Uterus (tissue), 4 donors: ENCODE data around the gene COL26A1. TPM values are rescaled to one million over a fixed set of nuclear protein-coding genes. Genes with fewer than 3 reads are reported as not detected.

Experiments used
- DNase-seq, 2 donors: peaks; one replicate each; pipeline ENCODE4 v3.0.0-alpha.2; 2019 to 2020
- H3K27ac ChIP-seq, 2 donors: fragments of 200-600 bp; sonication (generic); 1 replicate in 1 of 2; 2 replicates in 1 of 2; pipeline ENCODE4 v1.5.1; 2016 to 2018
- H3K27me3 ChIP-seq, 2 donors: fragments of 200-600 bp; sonication (generic); one replicate each; pipeline ENCODE4 v1.5.1; 2018 to 2019; ENCODE audit warnings: control low read depth in 1 of 2
- H3K36me3 ChIP-seq, 2 donors: fragments of 200-600 bp; sonication (generic); one replicate each; pipeline ENCODE4 v1.5.1; 2019; ENCODE audit warnings: control low read depth in 1 of 2
- H3K4me1 ChIP-seq, 2 donors: fragments of 200-600 bp; sonication (generic); one replicate each; pipeline ENCODE4 v1.5.1; 2018 to 2019; ENCODE audit warnings: control low read depth in 1 of 2
- H3K4me3 ChIP-seq, 2 donors: fragments of 200-600 bp; sonication (generic); 1 replicate in 1 of 2; 2 replicates in 1 of 2; pipeline ENCODE4 v1.5.1; 2018 to 2019; ENCODE audit warnings: mild to moderate bottlenecking in 1 of 2
- H3K9me3 ChIP-seq, 2 donors: fragments of 200-600 bp; sonication (generic); one replicate each; pipeline ENCODE4 v1.5.1; 2019; ENCODE audit warnings: control low read depth in 1 of 2
- POLR2A ChIP-seq, 2 donors: fragments of 450-650 bp; IDR thresholded peaks; one replicate each; pipeline ENCODE4 v1.6.1; 2016; ENCODE audit warnings: antibody characterized with exemption in 2 of 2, mild to moderate bottlenecking in 1 of 2, moderate library complexity in 1 of 2
- intact Hi-C: fragments of 100-400 bp; cut with DNase I; formaldehyde crosslinking; loops from one replicate; pipeline ENCODE4 v1.15.1; 2023; ENCODE audit warnings: low total_unique reads
- total RNA-seq, 4 donors: library from RNA; depleted of rRNA in 3 of 4; stranded (reverse); fragments of >200 nt in 3 of 4; gene quantifications; one replicate each; pipeline versions ENCODE4 v1.1.0 to v1.2.4, GENCODE V29; 2014 to 2023
- TF ChIP-seq, protein P1 (sequence below), 4 experiments: fragments of 200-600 bp in 2 of 4; fragments of 450-650 bp in 2 of 4; sonication (generic) in 2 of 4; IDR thresholded peaks; one replicate each; pipeline ENCODE4 v1.5.1; 2016 to 2019; ENCODE audit warnings: antibody characterized with exemption in 4 of 4, mild to moderate bottlenecking in 2 of 4, moderate library complexity in 1 of 4
- donor health status: DM: yes; HTN: yes; CAD: no.

The COL26A1 gene
- total RNA-seq, 4 donors from 2014 or later, result 0.30 to 11.8 TPM; not detected in 2

GRCh38 chr7:101545441-101546190 is 182.9 kb downstream of the COL26A1 start:
- Histone ChIP-seq H3K4me3 (no peak overlapping the region), H3K4me1 (no peaks in the 10 kb centered on the region), H3K36me3 (no peaks in the 10 kb centered on the region), H3K27me3 (no peaks in the 10 kb centered on the region), H3K27ac (no peak overlapping the region), H3K9me3 (no peaks in the 10 kb centered on the region)
- no peak for TF ChIP-seq POLR2A (IDR thresholded peaks at IDR 0.05)
- TF ChIP-seq, protein P1, sequence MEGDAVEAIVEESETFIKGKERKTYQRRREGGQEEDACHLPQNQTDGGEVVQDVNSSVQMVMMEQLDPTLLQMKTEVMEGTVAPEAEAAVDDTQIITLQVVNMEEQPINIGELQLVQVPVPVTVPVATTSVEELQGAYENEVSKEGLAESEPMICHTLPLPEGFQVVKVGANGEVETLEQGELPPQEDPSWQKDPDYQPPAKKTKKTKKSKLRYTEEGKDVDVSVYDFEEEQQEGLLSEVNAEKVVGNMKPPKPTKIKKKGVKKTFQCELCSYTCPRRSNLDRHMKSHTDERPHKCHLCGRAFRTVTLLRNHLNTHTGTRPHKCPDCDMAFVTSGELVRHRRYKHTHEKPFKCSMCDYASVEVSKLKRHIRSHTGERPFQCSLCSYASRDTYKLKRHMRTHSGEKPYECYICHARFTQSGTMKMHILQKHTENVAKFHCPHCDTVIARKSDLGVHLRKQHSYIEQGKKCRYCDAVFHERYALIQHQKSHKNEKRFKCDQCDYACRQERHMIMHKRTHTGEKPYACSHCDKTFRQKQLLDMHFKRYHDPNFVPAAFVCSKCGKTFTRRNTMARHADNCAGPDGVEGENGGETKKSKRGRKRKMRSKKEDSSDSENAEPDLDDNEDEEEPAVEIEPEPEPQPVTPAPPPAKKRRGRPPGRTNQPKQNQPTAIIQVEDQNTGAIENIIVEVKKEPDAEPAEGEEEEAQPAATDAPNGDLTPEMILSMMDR (IDR thresholded peaks at IDR 0.05), result no peak
- DNase-seq, result no peak
- intact Hi-C loops, result loop anchor here (5.0 kb wide), 1 partner anchor 727 kb away; no protein-coding TSS in a partner anchor

DNA sequence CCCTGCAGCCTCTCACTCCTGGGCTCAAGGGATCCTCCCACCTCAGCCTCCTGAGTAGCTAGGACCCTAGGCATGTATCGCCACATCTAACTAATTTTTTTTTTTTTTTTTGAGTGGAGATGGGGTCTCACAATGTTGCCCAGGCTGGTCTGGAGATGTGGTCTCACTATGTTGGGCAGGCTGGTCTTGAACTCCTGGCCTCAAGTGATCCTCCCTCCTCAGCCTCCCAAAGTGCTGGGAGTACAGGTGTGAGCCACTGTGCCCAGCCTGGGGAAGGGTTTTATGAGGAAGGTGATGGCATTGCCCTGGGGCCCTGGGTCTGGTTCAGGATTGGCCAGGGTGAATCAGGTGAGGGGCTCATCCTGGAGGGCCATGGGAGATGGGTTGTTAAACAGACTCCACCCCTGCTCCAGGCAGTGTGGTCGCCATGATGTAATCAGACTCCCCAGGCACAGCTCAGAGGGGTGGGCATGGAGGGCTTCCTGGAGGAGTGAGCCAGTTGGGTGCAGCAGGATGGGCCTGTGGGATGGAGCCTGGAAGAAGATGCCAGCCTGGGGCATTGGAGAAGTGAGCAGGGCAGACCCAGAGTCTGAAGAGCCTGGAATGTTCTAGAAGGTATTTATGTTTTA is 183.7 kb downstream of the COL26A1 start:
- H3K4me3 ChIP-seq, result no peak overlapping the region
- intact Hi-C loops, result loop anchor here (5.0 kb wide), 1 partner anchor 726 kb away; no protein-coding TSS in a partner anchor

DNA sequence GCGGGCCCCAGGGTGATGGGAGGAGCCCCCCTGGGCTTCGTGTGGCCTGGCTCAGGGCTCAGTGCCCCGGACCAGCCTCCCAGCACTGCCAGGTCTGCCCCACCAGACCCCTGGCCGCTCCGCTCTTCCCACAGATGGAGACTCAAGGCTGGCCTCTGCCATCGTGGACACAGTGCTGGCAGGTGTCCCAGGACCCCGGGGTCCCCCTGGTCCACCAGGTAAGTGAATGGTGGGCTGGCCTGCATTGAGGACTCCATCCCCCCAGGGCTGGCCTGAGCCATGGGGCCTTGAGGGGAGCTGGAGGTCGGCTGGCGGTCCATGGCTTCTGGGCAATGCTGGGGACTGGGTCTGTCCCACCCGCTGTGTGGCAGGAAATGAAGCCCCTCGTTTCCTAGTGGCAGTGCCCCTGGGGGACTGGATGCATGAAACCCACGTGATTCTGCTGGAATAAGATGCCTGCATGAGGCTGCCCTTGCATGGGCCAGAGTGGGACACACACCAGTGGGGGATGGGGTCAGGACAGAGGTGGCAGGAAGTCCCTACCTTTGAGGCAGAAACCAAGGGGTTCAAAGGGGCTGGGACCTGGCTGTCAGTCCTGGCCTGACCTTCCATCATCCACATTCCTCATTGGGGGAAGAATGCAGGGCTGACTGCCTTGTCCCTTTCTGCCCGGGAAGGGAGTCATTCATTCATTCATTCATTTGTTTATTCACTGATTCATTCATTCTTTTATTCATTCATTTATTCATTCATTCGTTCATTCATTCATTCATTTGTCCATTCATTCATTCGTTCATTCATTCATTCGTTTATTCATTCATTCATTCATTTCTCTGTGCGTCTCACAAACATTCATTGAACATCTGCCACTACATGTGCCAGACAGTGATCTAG is 184.6 kb downstream of the COL26A1 start:
- TF ChIP-seq POLR2A (IDR thresholded peaks at IDR 0.05), result no peak
- TF ChIP-seq, protein P1 (IDR thresholded peaks at IDR 0.05), result no peak
- H3K36me3 ChIP-seq, result no peaks in the 10 kb centered on the region
- H3K27me3 ChIP-seq, result no peaks in the 10 kb centered on the region
- no peak for DNase-seq
- intact Hi-C loops, result loop anchor here (5.0 kb wide), 1 partner anchor 725 kb away; no protein-coding TSS in a partner anchor
- H3K4me1 ChIP-seq, result no peaks in the 10 kb centered on the region
- H3K4me3 ChIP-seq, result no peak overlapping the region
- no peak overlapping the region for H3K27ac ChIP-seq
- no peaks in the 10 kb centered on the region for H3K9me3 ChIP-seq

More for the DNA sequence above, 183.7 kb downstream of the COL26A1 start:
- H3K4me1 ChIP-seq, result no peaks in the 10 kb centered on the region
- no peak for TF ChIP-seq POLR2A (IDR thresholded peaks at IDR 0.05)
- TF ChIP-seq, protein P1 (IDR thresholded peaks at IDR 0.05), result no peak
- no peaks in the 10 kb centered on the region for H3K36me3 ChIP-seq
- H3K9me3 ChIP-seq, result no peaks in the 10 kb centered on the region
- no peak overlapping the region for H3K27ac ChIP-seq
- DNase-seq, result no peak
- H3K27me3 ChIP-seq, result no peaks in the 10 kb centered on the region

DNA sequence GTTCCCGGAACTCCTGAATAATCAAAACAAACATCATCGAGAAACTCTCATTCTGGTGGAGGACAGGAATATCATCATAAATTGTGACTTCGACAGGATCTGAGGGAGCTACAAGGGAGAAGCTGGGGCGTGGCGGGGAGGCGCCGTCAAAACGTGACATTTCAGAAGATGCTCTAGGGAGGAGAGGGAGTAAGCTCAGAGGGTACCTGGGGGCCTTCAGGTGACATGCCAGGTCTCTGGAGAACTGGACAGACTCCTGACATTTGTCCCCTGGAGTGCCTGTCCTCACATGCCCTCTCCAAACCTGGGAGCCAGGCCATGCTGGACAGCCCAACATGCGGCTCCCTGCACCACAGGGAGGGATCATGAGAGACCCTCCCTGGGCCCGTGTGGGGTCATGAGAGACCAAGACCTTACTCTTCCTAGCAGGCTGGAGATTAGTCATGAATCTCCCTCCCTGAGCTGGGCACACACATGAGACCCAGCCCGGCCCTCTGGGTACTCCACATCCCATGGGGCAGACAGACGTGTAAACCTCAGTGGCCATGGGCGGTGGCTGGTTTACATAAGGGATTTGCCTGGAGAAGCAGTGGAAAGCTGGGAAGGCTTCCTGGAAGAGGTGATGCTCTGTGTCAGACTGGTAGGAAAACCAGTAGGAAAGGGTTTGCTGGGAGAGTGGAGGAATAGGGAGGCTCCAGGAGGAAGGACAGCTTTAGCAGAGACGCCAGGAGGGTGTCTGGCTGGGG is 185.4 kb downstream of the COL26A1 start:
- intact Hi-C loops, result loop anchor here (5.0 kb wide), 1 partner anchor 724 kb away; no protein-coding TSS in a partner anchor

More for the DNA sequence above, 185.4 kb downstream of the COL26A1 start:
- H3K27me3 ChIP-seq, result no peaks in the 10 kb centered on the region
- H3K4me1 ChIP-seq, result no peaks in the 10 kb centered on the region
- no peak for TF ChIP-seq POLR2A (IDR thresholded peaks at IDR 0.05)
- TF ChIP-seq, protein P1 (IDR thresholded peaks at IDR 0.05), result no peak
- no peaks in the 10 kb centered on the region for H3K36me3 ChIP-seq
- no peak overlapping the region for H3K4me3 ChIP-seq
- no peak overlapping the region for H3K27ac ChIP-seq
- DNase-seq, result no peak
- no peaks in the 10 kb centered on the region for H3K9me3 ChIP-seq
